ENCODE data around the gene CTNNA3. TPM values are rescaled to one million over a fixed set of nuclear protein-coding genes. Genes with fewer than 3 reads are reported as not detected.

CTNNA3 gene
- total RNA-seq, 2 donors from 2014 or later, result 0.37 to 1.1 TPM

DNA sequence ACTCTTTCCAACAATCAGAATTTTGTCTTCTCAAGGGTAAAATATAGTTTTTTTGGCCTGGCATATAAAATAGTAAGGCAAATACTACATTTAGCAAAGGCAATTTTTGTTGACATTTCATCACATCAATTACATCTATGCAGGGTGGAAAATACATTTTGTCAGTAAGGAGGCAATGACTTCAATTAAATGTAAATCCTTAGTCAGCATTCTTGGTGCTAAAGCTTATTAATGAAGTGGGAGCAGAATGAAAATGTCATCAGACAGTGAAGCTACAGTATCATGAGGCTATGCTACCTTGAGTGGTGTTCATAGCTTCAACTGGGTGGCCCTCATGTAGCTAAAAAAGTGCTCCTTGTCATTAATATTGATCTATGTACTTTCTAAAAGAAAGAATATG is 761.3 kb downstream of the CTNNA3 start:
- H3K4me3 ChIP-seq, result no peak overlapping the region

DNA sequence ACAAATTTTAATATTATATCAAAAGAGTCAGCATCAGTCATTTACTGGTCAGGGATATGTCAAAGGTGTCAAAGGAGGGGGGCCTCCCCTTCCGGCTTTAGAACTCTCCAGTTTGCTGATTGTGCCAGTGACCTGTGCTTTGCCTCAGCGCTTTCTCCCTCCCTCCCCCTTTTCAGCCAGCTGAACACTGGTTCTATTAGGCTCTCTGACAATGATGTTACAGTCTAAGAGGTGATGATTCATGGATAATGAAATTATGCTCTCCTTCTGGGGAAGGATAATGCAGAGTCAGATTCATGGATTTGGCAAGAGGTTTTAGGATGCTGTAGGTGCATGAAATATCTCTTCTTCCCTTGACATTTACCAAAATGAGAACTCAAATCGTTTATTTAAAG is 764.0 kb downstream of the CTNNA3 start:
- peaks cover 14% of the 10 kb centered on the region for H3K27me3 ChIP-seq
- DNase-seq, result no peak
- H3K27ac ChIP-seq, result no peak overlapping the region
- H3K4me3 ChIP-seq, result no peak overlapping the region
- intact Hi-C loops (cut with DNase I), result no loop called here
- TF ChIP-seq, protein P1, sequence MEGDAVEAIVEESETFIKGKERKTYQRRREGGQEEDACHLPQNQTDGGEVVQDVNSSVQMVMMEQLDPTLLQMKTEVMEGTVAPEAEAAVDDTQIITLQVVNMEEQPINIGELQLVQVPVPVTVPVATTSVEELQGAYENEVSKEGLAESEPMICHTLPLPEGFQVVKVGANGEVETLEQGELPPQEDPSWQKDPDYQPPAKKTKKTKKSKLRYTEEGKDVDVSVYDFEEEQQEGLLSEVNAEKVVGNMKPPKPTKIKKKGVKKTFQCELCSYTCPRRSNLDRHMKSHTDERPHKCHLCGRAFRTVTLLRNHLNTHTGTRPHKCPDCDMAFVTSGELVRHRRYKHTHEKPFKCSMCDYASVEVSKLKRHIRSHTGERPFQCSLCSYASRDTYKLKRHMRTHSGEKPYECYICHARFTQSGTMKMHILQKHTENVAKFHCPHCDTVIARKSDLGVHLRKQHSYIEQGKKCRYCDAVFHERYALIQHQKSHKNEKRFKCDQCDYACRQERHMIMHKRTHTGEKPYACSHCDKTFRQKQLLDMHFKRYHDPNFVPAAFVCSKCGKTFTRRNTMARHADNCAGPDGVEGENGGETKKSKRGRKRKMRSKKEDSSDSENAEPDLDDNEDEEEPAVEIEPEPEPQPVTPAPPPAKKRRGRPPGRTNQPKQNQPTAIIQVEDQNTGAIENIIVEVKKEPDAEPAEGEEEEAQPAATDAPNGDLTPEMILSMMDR (IDR thresholded peaks at IDR 0.05), result no peak
- H3K9me3 ChIP-seq, result no peaks in the 10 kb centered on the region
- no peaks in the 10 kb centered on the region for H3K4me1 ChIP-seq
- no peaks in the 10 kb centered on the region for H3K36me3 ChIP-seq
- no peak overlapping the region for H3K9ac ChIP-seq (ENCODE audit: low read depth in 2 of 2, low read length in 2 of 2)

More for the DNA sequence above, 761.3 kb downstream of the CTNNA3 start:
- no peak for DNase-seq
- H3K36me3 ChIP-seq, result no peaks in the 10 kb centered on the region
- no peaks in the 10 kb centered on the region for H3K27me3 ChIP-seq
- H3K4me1 ChIP-seq, result no peaks in the 10 kb centered on the region
- H3K9ac ChIP-seq (ENCODE audit: low read depth in 2 of 2, low read length in 2 of 2), result no peak overlapping the region
- TF ChIP-seq, protein P1 (IDR thresholded peaks at IDR 0.05), result no peak
- H3K27ac ChIP-seq, result no peak overlapping the region
- H3K9me3 ChIP-seq, result no peaks in the 10 kb centered on the region
- intact Hi-C loops (cut with DNase I), result no loop called here

DNA sequence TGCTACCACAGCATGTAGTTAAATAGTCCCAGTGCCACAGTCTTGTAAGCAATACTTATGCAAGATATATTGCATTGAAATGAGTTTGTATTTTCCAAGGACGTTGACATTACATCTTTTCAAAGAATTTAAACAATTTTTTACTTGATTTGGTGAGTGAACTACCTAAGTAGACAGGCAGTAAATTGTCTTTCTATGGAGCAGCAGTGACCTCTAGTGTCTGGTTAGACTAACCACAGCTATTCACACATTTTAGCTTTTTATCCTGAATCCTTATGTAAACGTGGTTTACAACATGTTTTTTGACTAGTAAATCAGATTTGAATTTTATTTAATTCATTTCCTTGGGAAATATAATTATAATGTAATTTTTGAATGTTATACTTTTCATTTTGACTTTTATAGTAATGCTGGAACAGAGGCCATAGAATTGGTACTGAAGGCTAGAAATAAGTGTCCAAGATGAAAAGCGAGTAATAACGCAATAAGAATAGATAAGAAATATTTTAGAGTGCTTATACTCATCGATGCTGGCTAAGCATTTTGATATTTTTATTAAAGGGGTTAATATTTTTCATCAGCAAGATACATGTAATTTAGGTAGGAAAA is 764.6 kb downstream of the CTNNA3 start:
- TF ChIP-seq, protein P1 (IDR thresholded peaks at IDR 0.05), result peak; percentile 84
- H3K36me3 ChIP-seq, result no peaks in the 10 kb centered on the region
- H3K9ac ChIP-seq (ENCODE audit: low read depth in 2 of 2, low read length in 2 of 2), result no peak overlapping the region
- H3K27ac ChIP-seq, result no peak overlapping the region
- no peaks in the 10 kb centered on the region for H3K4me1 ChIP-seq
- DNase-seq, result no peak
- peaks cover 14% of the 10 kb centered on the region for H3K27me3 ChIP-seq
- H3K4me3 ChIP-seq, result no peak overlapping the region
- H3K9me3 ChIP-seq, result no peaks in the 10 kb centered on the region
- intact Hi-C loops (cut with DNase I), result no loop called here

DNA sequence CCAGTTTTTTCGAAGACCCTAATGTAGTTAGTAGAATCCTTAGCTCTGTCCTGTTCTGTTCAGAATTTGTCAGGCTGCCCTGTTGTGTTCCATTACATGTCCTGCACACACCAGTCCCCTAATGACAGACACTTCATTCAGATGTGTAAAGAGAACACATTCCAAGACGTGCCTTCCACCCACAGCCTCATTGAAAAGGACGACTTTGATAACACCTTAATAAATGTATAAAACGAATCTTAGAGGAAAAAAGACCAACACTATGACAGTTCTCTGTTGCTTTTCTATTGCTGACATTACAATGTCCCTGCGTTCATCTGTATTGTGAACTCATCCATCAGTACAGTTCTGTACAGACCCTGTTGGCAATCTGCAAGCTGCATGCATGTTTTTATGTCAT is 766.6 kb downstream of the CTNNA3 start:
- H3K27ac ChIP-seq, result no peak overlapping the region
- H3K4me3 ChIP-seq, result no peak overlapping the region
- TF ChIP-seq, protein P1 (IDR thresholded peaks at IDR 0.05), result no peak
- no peak for DNase-seq
- H3K9ac ChIP-seq (ENCODE audit: low read depth in 2 of 2, low read length in 2 of 2), result no peak overlapping the region
- H3K27me3 ChIP-seq, result peaks cover 14% of the 10 kb centered on the region
- intact Hi-C loops (cut with DNase I), result loop anchor here (5.0 kb wide), 1 partner anchor 342 kb away; no protein-coding TSS in a partner anchor
- no peaks in the 10 kb centered on the region for H3K36me3 ChIP-seq
- no peaks in the 10 kb centered on the region for H3K9me3 ChIP-seq
- H3K4me1 ChIP-seq, result no peaks in the 10 kb centered on the region

DNA sequence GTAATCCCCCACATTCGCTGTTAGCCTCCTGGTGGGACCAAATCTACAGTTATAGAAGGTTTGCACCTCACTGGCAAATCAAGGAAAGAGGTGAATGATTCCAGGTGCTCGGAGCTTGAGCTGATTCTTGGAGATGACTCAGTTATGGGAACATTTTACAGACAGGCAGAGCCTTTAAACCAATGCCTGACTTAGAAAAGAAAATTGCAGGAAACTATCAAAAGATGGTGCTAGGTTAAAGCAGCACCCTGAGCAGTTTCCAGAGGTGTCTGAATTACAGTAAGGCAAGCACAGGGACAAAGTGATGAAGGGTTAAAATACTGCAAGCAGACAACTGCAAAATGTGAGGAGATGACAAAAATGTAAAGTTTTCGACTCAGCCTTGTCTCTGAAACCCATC is 767.2 kb downstream of the CTNNA3 start:
- intact Hi-C loops (cut with DNase I), result loop anchor here (5.0 kb wide), 1 partner anchor 341 kb away; no protein-coding TSS in a partner anchor
- Histone ChIP-seq H3K4me3 (no peak overlapping the region), H3K27me3 (peaks cover 14% of the 10 kb centered on the region), H3K4me1 (no peaks in the 10 kb centered on the region), H3K27ac (no peak overlapping the region), H3K36me3 (no peaks in the 10 kb centered on the region), H3K9me3 (no peaks in the 10 kb centered on the region), H3K9ac (ENCODE audit: low read depth in 2 of 2, low read length in 2 of 2) (no peak overlapping the region)
- TF ChIP-seq, protein P1 (IDR thresholded peaks at IDR 0.05), result no peak
- no peak for DNase-seq

Data from colonic mucosa (tissue), 4 donors.